ENCODE data around the gene AVPI1.

Gene AVPI1

DNA sequence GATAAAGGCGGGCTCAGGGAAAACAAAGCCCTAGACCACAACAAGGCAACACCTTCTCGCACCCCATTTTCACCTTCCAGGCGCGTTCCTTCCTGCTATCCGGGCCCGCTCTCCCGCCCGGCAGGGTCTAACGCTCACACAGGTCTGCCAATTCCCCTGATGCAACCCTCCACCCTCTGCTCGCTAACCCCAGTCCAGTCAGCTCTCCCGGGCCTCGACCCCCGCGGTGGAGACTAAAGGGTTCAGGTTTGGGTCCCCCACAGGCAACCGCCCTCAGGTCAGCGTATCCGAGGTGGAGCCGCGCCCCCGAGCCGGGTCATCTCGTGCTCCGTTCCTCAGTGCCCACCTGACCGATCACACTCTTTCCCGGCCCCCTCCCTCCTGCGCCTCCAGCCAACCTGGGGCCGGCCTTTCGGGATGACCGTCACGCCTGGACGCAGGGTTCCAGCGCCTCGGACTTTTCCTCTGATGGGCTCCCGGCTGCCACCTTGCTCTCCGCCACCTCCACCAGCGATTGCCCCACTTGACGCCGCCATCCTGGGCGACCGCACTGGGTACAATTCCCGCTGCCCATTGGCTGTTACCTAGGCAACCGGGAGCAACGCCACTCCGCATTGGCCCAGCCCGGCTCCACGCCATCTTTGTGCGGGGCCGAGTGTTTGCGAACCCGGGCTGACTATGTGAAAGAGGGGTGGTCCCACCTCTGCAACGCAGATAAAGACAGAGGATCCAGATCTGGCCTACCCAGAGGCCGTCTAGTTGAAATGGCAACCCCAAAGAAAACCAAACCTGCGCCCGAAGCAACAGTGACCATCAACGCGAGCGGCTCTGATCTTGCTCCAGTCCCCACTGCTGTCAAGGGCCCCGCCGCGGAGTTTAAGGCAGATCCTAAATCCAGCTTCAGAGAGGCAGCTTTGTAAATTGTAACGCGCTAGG, 53.8 kb downstream of the AVPI1 start, which contains the start of gene MORN4:
TSS of gene MORN4 (minus strand) at position 552 of the 936 bp plus-strand sequence. CDS start 13,847 bp downstream, outside the sequence.
- TF ChIP-seq, protein P1, sequence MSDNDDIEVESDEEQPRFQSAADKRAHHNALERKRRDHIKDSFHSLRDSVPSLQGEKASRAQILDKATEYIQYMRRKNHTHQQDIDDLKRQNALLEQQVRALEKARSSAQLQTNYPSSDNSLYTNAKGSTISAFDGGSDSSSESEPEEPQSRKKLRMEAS (IDR thresholded peaks at IDR 0.05): peak; percentile 57
- no peak for TF ChIP-seq NFIC (IDR thresholded peaks at IDR 0.05)
- no peak for TF ChIP-seq FOXM1 (IDR thresholded peaks at IDR 0.05; ENCODE audit: borderline replicate concordance, low read depth)
- peak; percentile 91 for TF ChIP-seq TAF1 (IDR thresholded peaks at IDR 0.05; ENCODE audit: low read depth)
- peak; percentile 64 for TF ChIP-seq CEBPB (IDR thresholded peaks at IDR 0.05)
- peak; percentile 85 for TF ChIP-seq EGR1 (IDR thresholded peaks at IDR 0.05)
- TF ChIP-seq ZBTB7A (IDR thresholded peaks at IDR 0.05; ENCODE audit: low read depth): peak; percentile 75
- TF ChIP-seq EP300 (IDR thresholded peaks at IDR 0.05; ENCODE audit: borderline replicate concordance): no peak
- TF ChIP-seq, protein P2, sequence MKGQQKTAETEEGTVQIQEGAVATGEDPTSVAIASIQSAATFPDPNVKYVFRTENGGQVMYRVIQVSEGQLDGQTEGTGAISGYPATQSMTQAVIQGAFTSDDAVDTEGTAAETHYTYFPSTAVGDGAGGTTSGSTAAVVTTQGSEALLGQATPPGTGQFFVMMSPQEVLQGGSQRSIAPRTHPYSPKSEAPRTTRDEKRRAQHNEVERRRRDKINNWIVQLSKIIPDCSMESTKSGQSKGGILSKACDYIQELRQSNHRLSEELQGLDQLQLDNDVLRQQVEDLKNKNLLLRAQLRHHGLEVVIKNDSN (IDR thresholded peaks at IDR 0.05): 0 out of 2 replicates have a peak, but pooled peaks have one; percentile 45
- no peak for TF ChIP-seq RAD21 (IDR thresholded peaks at IDR 0.05; ENCODE audit: low read depth)
- TF ChIP-seq, protein P3, sequence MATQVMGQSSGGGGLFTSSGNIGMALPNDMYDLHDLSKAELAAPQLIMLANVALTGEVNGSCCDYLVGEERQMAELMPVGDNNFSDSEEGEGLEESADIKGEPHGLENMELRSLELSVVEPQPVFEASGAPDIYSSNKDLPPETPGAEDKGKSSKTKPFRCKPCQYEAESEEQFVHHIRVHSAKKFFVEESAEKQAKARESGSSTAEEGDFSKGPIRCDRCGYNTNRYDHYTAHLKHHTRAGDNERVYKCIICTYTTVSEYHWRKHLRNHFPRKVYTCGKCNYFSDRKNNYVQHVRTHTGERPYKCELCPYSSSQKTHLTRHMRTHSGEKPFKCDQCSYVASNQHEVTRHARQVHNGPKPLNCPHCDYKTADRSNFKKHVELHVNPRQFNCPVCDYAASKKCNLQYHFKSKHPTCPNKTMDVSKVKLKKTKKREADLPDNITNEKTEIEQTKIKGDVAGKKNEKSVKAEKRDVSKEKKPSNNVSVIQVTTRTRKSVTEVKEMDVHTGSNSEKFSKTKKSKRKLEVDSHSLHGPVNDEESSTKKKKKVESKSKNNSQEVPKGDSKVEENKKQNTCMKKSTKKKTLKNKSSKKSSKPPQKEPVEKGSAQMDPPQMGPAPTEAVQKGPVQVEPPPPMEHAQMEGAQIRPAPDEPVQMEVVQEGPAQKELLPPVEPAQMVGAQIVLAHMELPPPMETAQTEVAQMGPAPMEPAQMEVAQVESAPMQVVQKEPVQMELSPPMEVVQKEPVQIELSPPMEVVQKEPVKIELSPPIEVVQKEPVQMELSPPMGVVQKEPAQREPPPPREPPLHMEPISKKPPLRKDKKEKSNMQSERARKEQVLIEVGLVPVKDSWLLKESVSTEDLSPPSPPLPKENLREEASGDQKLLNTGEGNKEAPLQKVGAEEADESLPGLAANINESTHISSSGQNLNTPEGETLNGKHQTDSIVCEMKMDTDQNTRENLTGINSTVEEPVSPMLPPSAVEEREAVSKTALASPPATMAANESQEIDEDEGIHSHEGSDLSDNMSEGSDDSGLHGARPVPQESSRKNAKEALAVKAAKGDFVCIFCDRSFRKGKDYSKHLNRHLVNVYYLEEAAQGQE (IDR thresholded peaks at IDR 0.05; ENCODE audit: low read depth): 0 out of 2 replicates have a peak, but pooled peaks have one; percentile 19
- TF ChIP-seq YY1 (IDR thresholded peaks at IDR 0.05; ENCODE audit: low read depth): peak; percentile 100
- TF ChIP-seq TCF12 (IDR thresholded peaks at IDR 0.05; ENCODE audit: low read depth): 0 out of 2 replicates have a peak, but pooled peaks have one; percentile 33
- no peak for TF ChIP-seq TEAD4 (IDR thresholded peaks at IDR 0.05)
- peak; percentile 49; the same call in 1 of the 2 replicates for TF ChIP-seq CREB1 (IDR thresholded peaks at IDR 0.05; ENCODE audit: low read depth)

DNA sequence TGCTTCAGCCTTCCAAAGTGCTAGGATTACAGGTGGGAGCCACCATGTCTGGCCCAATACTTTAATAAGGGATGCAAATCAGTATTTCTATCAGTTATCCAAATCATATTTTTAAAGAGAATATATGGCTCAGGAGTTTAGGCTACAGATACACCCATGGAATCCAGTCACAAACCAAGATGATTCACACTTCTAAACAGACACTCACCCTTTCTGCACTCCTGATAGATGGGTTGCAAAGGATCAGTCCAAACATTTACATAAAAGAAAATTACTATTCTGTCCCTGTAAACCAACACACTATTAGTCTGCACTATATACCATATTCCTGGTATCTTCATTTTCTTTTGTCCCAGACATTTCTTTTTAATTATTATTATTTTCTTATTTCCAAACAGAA, 55.9 kb downstream of the AVPI1 start:
- TF ChIP-seq, protein P3 (IDR thresholded peaks at IDR 0.05; ENCODE audit: low read depth): no peak
- no peak for TF ChIP-seq NFIC (IDR thresholded peaks at IDR 0.05)
- TF ChIP-seq TEAD4 (IDR thresholded peaks at IDR 0.05): no peak
- no peak for TF ChIP-seq ZBTB7A (IDR thresholded peaks at IDR 0.05; ENCODE audit: low read depth)
- TF ChIP-seq EGR1 (IDR thresholded peaks at IDR 0.05): no peak
- TF ChIP-seq TAF1 (IDR thresholded peaks at IDR 0.05; ENCODE audit: low read depth): no peak
- TF ChIP-seq CREB1 (IDR thresholded peaks at IDR 0.05; ENCODE audit: low read depth): no peak
- TF ChIP-seq EP300 (IDR thresholded peaks at IDR 0.05; ENCODE audit: borderline replicate concordance): no peak

DNA sequence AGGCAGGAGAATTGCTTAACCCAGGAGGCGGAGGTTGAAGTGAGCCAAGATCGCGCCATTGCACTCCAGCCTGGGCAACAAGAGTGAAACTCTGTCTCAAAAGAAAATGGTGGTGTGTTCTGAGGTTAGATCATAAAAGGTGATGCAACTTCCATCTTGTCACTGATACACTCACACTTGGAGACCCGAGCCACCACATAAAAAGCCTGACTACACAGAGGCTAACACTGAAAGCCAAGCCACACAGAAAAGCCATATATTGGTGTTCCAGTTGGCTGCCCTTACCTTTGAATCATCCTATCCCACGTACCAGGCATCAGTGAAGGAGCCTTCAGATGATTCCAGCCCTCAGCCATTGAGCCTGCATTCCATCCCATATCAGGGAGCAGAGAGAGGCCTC, 57.8 kb downstream of the AVPI1 start:
- TF ChIP-seq, protein P1 (IDR thresholded peaks at IDR 0.05): no peak
- no peak for TF ChIP-seq TAF1 (IDR thresholded peaks at IDR 0.05; ENCODE audit: low read depth)
- TF ChIP-seq RAD21 (IDR thresholded peaks at IDR 0.05; ENCODE audit: low read depth): no peak
- no peak for TF ChIP-seq EP300 (IDR thresholded peaks at IDR 0.05; ENCODE audit: borderline replicate concordance)
- TF ChIP-seq TCF12 (IDR thresholded peaks at IDR 0.05; ENCODE audit: low read depth): no peak
- TF ChIP-seq ZBTB7A (IDR thresholded peaks at IDR 0.05; ENCODE audit: low read depth): no peak
- no peak for TF ChIP-seq YY1 (IDR thresholded peaks at IDR 0.05; ENCODE audit: low read depth)
- TF ChIP-seq EGR1 (IDR thresholded peaks at IDR 0.05): no peak
- TF ChIP-seq CREB1 (IDR thresholded peaks at IDR 0.05; ENCODE audit: low read depth): no peak

DNA sequence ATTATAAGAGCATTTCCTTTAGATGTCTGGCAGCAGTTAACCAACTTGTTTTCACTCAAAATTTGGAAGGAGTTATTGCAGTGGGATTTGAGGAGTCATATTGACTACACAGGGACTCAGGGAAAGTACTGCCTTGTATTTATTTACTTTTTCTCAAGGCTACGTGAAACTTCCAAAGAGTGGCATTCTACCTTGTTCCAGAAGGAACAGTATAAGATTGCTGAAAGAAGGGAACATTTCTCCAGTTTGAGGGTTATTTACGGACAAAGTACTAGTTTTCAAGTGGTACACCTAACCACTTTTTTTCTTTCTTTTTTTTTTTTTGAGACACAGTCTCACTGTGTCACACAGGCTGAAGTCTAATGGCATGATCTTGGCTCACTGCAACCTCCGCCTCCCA, 58.8 kb downstream of the AVPI1 start:
- TF ChIP-seq, protein P2 (IDR thresholded peaks at IDR 0.05): no peak
- no peak for TF ChIP-seq CEBPB (IDR thresholded peaks at IDR 0.05)
- TF ChIP-seq TAF1 (IDR thresholded peaks at IDR 0.05; ENCODE audit: low read depth): no peak
- no peak for TF ChIP-seq YY1 (IDR thresholded peaks at IDR 0.05; ENCODE audit: low read depth)
- TF ChIP-seq, protein P1 (IDR thresholded peaks at IDR 0.05): no peak
- TF ChIP-seq EP300 (IDR thresholded peaks at IDR 0.05; ENCODE audit: borderline replicate concordance): no peak
- no peak for TF ChIP-seq FOXM1 (IDR thresholded peaks at IDR 0.05; ENCODE audit: borderline replicate concordance, low read depth)
- no peak for TF ChIP-seq CREB1 (IDR thresholded peaks at IDR 0.05; ENCODE audit: low read depth)
- TF ChIP-seq EGR1 (IDR thresholded peaks at IDR 0.05): no peak
- no peak for TF ChIP-seq TCF12 (IDR thresholded peaks at IDR 0.05; ENCODE audit: low read depth)
- no peak for TF ChIP-seq RAD21 (IDR thresholded peaks at IDR 0.05; ENCODE audit: low read depth)

DNA sequence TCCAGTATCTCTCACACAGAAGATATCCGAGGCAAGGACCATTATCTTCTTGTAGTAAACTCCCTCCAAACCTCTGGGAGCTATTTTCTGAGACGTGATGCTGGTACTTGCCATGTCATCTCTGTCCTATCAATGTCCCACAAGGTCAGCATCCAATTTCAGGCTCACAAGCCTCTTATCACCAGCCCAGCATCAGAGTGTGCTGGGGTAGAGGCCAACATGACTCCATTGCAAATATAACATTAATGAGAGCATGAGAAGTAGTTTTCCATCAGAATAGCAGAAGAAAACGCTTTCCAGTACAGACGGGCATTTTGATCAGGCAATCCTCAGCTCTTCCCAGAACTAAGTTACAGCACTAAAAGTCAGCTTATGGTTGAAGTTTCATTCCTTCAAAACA, 59.3 kb downstream of the AVPI1 start:
- TF ChIP-seq, protein P1 (IDR thresholded peaks at IDR 0.05): no peak
- TF ChIP-seq FOXM1 (IDR thresholded peaks at IDR 0.05; ENCODE audit: borderline replicate concordance, low read depth) (no peak), EGR1 (IDR thresholded peaks at IDR 0.05) (no peak), ZBTB7A (IDR thresholded peaks at IDR 0.05; ENCODE audit: low read depth) (no peak), CEBPB (IDR thresholded peaks at IDR 0.05) (no peak), TAF1 (IDR thresholded peaks at IDR 0.05; ENCODE audit: low read depth) (no peak), YY1 (IDR thresholded peaks at IDR 0.05; ENCODE audit: low read depth) (no peak), NFIC (IDR thresholded peaks at IDR 0.05) (no peak), RAD21 (IDR thresholded peaks at IDR 0.05; ENCODE audit: low read depth) (no peak), TCF12 (IDR thresholded peaks at IDR 0.05; ENCODE audit: low read depth) (no peak), TEAD4 (IDR thresholded peaks at IDR 0.05) (no peak), EP300 (IDR thresholded peaks at IDR 0.05; ENCODE audit: borderline replicate concordance) (no peak), CREB1 (IDR thresholded peaks at IDR 0.05; ENCODE audit: low read depth) (no peak)
- TF ChIP-seq, protein P3 (IDR thresholded peaks at IDR 0.05; ENCODE audit: low read depth): no peak
- TF ChIP-seq, protein P2 (IDR thresholded peaks at IDR 0.05): no peak
